D721Med (cell line): ENCODE results near the gene BCOR.

Experiments
- DNase-seq: peaks from one replicate; pipeline ENCODE4 v3.0.0; 2011; ENCODE audit warnings: low spot score; ENCODE audit not compliant: insufficient read length
- FAIRE-seq: peaks from 2 replicates; lab custom pipeline; 2011; peaks lifted over from hg19 to GRCh38; lab: Jason Lieb, UNC
- TF ChIP-seq, protein P1 (sequence below): IDR thresholded peaks from 2 replicates; pipeline ENCODE4 v1.5.1; 2012; ENCODE audit warnings: mild to moderate bottlenecking, control low read depth; ENCODE audit not compliant: insufficient read depth; ENCODE audit errors: missing control alignments

BCOR gene

DNA sequence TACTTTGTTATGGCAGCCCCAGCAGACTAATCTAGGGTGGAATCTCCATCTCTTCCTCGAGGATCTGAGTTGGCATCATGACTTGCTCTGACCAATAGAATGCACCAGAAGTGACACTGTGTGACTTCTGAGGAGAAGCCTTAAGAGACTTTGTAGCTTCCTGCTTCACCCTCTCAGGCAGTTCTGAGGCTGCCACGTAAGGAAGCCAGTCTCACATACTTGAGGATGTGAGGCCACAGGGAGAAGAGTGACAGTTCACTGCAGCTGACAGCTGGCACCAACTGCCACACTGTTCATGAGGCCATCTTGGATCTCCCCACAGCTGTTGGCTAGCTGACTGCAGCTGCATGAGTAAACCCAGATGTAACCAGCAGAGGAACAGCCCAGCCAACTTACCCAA lies 29.3 kb upstream of the BCOR start:
- TF ChIP-seq, protein P1, sequence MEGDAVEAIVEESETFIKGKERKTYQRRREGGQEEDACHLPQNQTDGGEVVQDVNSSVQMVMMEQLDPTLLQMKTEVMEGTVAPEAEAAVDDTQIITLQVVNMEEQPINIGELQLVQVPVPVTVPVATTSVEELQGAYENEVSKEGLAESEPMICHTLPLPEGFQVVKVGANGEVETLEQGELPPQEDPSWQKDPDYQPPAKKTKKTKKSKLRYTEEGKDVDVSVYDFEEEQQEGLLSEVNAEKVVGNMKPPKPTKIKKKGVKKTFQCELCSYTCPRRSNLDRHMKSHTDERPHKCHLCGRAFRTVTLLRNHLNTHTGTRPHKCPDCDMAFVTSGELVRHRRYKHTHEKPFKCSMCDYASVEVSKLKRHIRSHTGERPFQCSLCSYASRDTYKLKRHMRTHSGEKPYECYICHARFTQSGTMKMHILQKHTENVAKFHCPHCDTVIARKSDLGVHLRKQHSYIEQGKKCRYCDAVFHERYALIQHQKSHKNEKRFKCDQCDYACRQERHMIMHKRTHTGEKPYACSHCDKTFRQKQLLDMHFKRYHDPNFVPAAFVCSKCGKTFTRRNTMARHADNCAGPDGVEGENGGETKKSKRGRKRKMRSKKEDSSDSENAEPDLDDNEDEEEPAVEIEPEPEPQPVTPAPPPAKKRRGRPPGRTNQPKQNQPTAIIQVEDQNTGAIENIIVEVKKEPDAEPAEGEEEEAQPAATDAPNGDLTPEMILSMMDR: no peak
- FAIRE-seq (no peak), DNase-seq (no peak)

DNA sequence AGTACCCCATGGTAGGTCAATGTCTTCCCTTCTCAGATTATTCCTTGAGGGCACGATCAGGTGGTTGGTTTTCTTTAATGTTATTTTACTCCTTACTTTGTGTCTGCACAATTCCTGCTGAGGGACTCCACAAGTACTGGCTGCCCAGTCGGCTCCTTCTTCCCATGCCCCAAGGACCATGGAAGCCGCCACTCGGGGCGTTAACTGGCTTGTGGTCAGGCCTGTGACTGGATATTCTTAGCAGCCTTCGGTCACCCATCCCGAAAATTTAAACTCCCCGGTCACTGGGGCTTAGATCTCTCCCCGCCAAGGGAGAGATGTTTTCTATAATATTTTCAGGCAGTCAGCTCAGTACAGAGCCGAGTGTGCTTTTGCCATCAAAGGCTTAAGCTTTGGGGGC lies 24.7 kb upstream of the BCOR start:
- TF ChIP-seq, protein P1: no peak
- FAIRE-seq (no peak), DNase-seq (no peak)

DNA sequence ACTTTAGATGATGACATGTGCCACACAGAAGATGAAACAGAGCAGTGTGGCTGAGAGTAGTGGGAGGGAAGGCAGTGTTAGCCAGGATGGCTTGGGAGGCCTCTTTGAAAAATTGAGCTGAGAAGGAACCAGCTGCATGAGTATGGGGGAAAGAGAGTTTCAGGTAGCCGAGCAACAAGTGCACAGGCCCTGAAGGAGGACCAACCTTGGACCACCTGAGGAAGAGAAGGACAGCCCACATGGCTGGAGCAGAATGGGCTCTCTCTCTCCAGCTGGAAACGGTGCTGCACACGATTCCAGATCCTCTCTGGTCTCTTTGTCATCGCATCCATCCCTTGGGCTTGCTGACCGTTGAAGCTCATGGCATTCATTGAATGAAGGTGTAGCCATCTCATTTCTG lies 23.9 kb upstream of the BCOR start:
- TF ChIP-seq, protein P1: no peak
- no peak for FAIRE-seq
- DNase-seq: no peak

DNA sequence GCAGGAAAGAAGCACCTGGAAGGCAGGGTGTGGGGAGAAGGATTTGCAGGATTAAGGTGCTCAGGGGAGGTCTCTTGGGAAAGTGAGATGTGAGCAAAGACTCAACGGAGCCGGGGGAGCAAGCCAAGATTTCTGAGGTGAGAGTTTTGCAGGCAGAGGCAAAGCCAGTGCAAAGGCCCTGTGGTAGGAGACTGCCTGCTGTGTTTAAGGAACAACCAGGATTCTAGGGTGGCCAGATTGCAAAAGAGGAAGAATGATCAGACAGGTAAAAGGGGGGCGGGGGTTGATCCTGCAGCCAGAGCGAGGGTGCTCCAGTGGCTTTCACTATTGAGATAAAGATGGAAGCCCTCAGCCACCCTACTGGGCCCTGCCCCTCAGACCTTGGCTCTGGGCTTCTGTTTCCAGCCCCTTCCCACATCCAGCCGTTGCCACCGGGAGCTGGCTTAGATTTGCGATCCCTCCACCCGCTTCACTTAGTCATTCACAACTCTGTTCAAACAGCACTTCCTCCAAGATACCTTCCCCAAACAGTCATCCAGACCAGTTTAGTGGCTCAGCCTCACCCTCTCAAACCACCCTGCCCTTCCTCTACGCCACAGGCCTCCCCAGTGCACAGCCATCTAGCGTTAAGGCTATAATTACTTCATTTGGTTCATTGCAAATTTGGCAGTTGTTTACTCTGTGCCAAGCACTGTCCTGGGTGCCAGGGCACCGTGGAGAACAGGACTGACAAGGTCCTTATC lies 23.3 kb upstream of the BCOR start:
- no peak for DNase-seq
- FAIRE-seq: no peak
- TF ChIP-seq, protein P1: no peak

DNA sequence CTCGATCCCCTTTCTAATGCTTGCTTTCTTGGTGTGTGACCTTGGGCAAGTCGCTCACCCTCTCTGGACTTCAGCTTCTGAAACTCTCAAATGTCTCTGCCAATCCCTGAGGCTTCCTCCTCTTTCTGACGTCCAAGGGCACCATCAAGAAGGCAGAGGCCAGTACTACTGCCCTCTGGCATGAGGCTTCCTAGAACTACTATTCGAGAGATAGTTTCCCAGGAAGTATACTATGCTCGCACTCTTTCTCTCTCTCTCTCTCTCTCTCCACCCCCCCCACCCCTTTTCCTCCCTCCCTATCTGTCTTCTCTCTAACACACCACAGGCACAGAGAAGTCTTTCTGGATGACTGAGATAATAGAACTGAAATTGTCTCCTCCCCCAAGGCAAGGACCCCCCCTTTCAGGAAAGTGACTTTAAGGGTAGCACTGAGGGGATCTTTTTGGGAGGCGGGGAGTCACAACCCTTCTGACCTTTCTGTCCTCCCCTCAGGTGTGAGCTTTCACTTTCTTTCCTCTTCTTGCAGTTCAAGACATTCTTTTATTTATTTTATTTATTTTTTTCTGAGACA lies 20.0 kb upstream of the BCOR start:
- no peak for FAIRE-seq
- TF ChIP-seq, protein P1: no peak
- no peak for DNase-seq

DNA sequence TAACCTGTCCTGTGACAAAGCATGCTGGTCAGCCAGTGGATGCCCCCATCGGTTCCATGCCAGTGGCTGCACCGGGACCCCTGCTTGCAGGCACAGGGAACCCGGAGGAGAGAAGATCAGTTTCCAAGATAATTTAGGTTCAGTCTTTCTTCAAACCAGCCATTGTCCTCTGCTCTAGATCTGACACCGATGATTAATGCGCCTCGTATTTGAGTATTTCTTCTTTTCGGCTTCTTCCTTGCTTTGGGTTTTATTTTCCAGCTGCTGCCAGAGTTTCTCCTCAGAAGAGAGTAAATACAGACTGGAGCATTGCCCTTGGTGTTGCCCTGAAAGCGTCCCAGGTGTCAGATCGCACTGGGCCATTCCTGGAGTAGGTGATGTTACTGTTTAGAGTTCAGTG lies 19.2 kb upstream of the BCOR start:
- no peak for FAIRE-seq

More for the DNA sequence above, 19.2 kb upstream of the BCOR start:
- no peak for DNase-seq
- TF ChIP-seq, protein P1: no peak
